Activated CD8-positive, alpha-beta T cell treated with anti-CD3 and anti-CD28 coated beads for 36 hours (primary cell): ENCODE results near the gene EPC2. TPM values are rescaled to one million over a fixed set of nuclear protein-coding genes. Genes with fewer than 3 reads are reported as not detected.

Experiments
- ATAC-seq: fragments of 200-7000 bp; cut with Tn5 transposase; one replicate; pipeline ENCODE4 v1.10.0; 2021; ENCODE audit warnings: mild to moderate bottlenecking, moderate library complexity
- CTCF ChIA-PET: fragments of 350-600 bp; sonication (Branson Sonifier 250); formaldehyde crosslinking; loops from one replicate; lab custom pipeline; 2021; ENCODE audit warnings: antibody characterized with exemption; lab: Charles Lee
- POLR2A ChIA-PET: fragments of 350-600 bp; sonication (Branson Sonifier 250); formaldehyde crosslinking; loops from one replicate; lab custom pipeline; 2021; ENCODE audit warnings: antibody characterized with exemption; lab: Charles Lee
- DNase-seq: peaks from one replicate; pipeline ENCODE4 v3.0.0-alpha.2; 2020
- H3K27ac Mint-ChIP-seq: one replicate; pipeline ENCODE4 v1.8.0; 2021; ENCODE audit warnings: mild to moderate bottlenecking, mixed read lengths
- H3K27me3 Mint-ChIP-seq: one replicate; pipeline ENCODE4 v1.8.0; 2021; ENCODE audit warnings: mixed read lengths
- H3K36me3 Mint-ChIP-seq: one replicate; pipeline ENCODE4 v1.8.0; 2021; ENCODE audit warnings: low read depth, mixed read lengths
- H3K4me1 Mint-ChIP-seq: one replicate; pipeline ENCODE4 v1.8.0; 2021; ENCODE audit warnings: low read depth, mixed read lengths
- H3K4me3 Mint-ChIP-seq: one replicate; pipeline ENCODE4 v1.8.0; 2021; ENCODE audit warnings: mild to moderate bottlenecking, moderate library complexity, mixed read lengths
- H3K9me3 Mint-ChIP-seq: one replicate; pipeline ENCODE4 v1.8.0; 2021; ENCODE audit warnings: mixed read lengths
- intact Hi-C: fragments of 100-400 bp; cut with micrococcal nuclease; formaldehyde crosslinking; loops from one replicate; pipeline ENCODE4 v1.10.0; 2022
- total RNA-seq, 2 experiments: library from RNA; stranded (reverse); gene quantifications; one replicate each; pipeline ENCODE4 v1.2.3, GENCODE V29; 2021
- TF ChIP-seq, protein P1 (sequence below): fragments of 200-600 bp; IDR thresholded peaks from one replicate; pipeline ENCODE4 v1.8.0; 2022; ENCODE audit warnings: antibody characterized with exemption, mild to moderate bottlenecking

The EPC2 gene
- total RNA-seq, 2 experiments from 2014 or later, result 19.3 to 20.0 TPM

GRCh38 chr2:148721520-148721931, 77.0 kb downstream of the EPC2 start:
- Mint-ChIP-seq H3K4me3 (no peak overlapping the region), H3K36me3 (peaks cover 43% of the 10 kb centered on the region), H3K27ac (no peak overlapping the region), H3K27me3 (no peaks in the 10 kb centered on the region), H3K9me3 (peaks cover 14% of the 10 kb centered on the region), H3K4me1 (peaks cover 90% of the 10 kb centered on the region)
- TF ChIP-seq, protein P1, sequence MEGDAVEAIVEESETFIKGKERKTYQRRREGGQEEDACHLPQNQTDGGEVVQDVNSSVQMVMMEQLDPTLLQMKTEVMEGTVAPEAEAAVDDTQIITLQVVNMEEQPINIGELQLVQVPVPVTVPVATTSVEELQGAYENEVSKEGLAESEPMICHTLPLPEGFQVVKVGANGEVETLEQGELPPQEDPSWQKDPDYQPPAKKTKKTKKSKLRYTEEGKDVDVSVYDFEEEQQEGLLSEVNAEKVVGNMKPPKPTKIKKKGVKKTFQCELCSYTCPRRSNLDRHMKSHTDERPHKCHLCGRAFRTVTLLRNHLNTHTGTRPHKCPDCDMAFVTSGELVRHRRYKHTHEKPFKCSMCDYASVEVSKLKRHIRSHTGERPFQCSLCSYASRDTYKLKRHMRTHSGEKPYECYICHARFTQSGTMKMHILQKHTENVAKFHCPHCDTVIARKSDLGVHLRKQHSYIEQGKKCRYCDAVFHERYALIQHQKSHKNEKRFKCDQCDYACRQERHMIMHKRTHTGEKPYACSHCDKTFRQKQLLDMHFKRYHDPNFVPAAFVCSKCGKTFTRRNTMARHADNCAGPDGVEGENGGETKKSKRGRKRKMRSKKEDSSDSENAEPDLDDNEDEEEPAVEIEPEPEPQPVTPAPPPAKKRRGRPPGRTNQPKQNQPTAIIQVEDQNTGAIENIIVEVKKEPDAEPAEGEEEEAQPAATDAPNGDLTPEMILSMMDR, result no peak
- POLR2A ChIA-PET, result no interaction called here
- intact Hi-C loops, result no loop called here
- CTCF ChIA-PET, result interaction anchor here (1.0 kb wide), 1 partner anchor 10 kb away, joined by 3 read pairs; no protein-coding TSS in a partner anchor
- no peak for DNase-seq
- no peak for ATAC-seq

DNA sequence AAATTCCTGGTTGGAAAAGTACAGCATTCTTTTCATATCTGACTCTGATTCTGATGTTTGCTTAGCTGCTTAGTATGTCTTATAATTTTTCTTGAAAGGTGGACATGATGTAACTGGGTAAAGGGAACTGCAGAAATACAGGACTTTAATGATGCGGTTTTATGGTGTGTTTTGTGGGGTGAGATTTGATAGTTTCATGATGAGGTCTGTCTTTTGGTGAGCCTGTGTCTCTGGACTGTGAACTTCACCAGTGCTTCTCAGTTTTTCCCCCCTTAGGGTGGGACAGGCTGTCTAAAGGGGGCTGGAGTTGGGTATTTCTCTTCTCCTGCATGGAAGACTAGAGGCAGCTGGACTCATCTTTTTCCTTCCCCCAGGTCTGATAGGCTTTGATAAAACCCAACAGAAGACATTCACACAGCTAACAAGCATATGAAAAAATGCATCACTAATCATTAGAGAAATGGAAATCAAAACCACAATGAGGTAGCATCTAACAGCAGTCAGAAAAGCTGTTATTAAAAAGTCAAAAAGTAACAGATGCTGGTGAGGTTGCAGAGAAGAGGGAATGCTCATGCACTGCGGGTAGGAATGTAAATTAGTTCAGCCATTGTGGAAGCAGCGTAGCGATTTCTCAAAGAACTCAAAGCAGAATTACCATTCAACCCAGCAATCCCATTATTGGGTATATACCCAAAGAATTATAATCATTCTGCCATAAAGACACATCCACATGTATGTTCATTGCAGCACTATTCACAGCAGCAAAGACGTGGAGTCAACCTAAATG, 77.6 kb downstream of the EPC2 start:
- no peak for ATAC-seq
- peaks cover 43% of the 10 kb centered on the region for H3K36me3 Mint-ChIP-seq
- peaks cover 84% of the 10 kb centered on the region for H3K4me1 Mint-ChIP-seq
- peaks cover 15% of the 10 kb centered on the region for H3K9me3 Mint-ChIP-seq
- DNase-seq, result no peak
- intact Hi-C loops, result no loop called here
- H3K27me3 Mint-ChIP-seq, result no peaks in the 10 kb centered on the region
- H3K27ac Mint-ChIP-seq, result no peak overlapping the region
- ChIA-PET POLR2A (no interaction called here), CTCF (interaction anchor here (1.0 kb wide), 1 partner anchor 9 kb away, joined by 3 read pairs; no protein-coding TSS in a partner anchor)
- H3K4me3 Mint-ChIP-seq, result no peak overlapping the region
- TF ChIP-seq, protein P1, result no peak

- intact Hi-C loops, result no loop called here
- no peaks in the 10 kb centered on the region for H3K27me3 Mint-ChIP-seq
- peak overlapping the region; percentile 32 for H3K27ac Mint-ChIP-seq
- CTCF ChIA-PET, result no interaction called here
- H3K4me3 Mint-ChIP-seq, result no peak overlapping the region
- H3K36me3 Mint-ChIP-seq, result peaks cover 21% of the 10 kb centered on the region
- DNase-seq (no peak), ATAC-seq (no peak)
- TF ChIP-seq, protein P1, result no peak
- POLR2A ChIA-PET, result no interaction called here
- H3K9me3 Mint-ChIP-seq, result peaks cover 10% of the 10 kb centered on the region
- peaks cover 62% of the 10 kb centered on the region for H3K4me1 Mint-ChIP-seq
These were observed 81.0 kb downstream of the EPC2 start for GRCh38 chr2:148725564-148725963.

- H3K27ac Mint-ChIP-seq, result no peak overlapping the region
These were observed 81.7 kb downstream of the EPC2 start for GRCh38 chr2:148726228-148726627.

More at GRCh38 chr2:148726228-148726627, 81.7 kb downstream of the EPC2 start:
- intact Hi-C loops, result no loop called here
- POLR2A ChIA-PET, result no interaction called here
- Mint-ChIP-seq H3K36me3 (peaks cover 18% of the 10 kb centered on the region), H3K4me1 (peaks cover 60% of the 10 kb centered on the region), H3K9me3 (peaks cover 10% of the 10 kb centered on the region), H3K4me3 (no peak overlapping the region), H3K27me3 (no peaks in the 10 kb centered on the region)
- DNase-seq (no peak), ATAC-seq (peak; percentile 66)
- TF ChIP-seq, protein P1, result no peak
- CTCF ChIA-PET, result no interaction called here
